HG03196 (cell line): ENCODE measurements around the gene DNAJB9.

Source experiments
- ATAC-seq: cut with Tn5 transposase; IDR thresholded peaks from one replicate; pipeline ENCODE4 v1.9.1; 2021; ENCODE audit not compliant: unreplicated experiment

DNAJB9 gene

DNA sequence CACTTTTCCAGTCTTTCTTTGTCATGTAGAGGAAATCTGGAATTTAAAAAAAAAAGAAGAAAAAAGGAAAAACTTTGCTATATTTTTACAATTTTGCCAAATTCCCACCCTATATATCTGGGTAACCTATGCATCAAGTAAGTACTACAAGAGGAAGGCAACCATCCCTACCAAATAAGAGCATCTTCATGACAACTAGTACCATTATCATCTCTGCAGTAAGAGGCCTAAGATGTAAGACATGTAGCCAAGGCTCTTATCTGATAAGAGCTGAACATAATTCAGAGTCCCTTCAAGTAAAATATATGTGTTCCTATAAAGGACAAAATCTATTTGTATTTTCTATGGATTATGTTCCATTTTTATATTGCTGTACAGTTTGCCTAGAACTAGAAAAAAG is 3.7 kb upstream of the DNAJB9 start:
- ATAC-seq: no peak

- no peak for ATAC-seq
These were observed 783 bp upstream of the DNAJB9 start for GRCh38 chr7:108568801-108569380.

DNA sequence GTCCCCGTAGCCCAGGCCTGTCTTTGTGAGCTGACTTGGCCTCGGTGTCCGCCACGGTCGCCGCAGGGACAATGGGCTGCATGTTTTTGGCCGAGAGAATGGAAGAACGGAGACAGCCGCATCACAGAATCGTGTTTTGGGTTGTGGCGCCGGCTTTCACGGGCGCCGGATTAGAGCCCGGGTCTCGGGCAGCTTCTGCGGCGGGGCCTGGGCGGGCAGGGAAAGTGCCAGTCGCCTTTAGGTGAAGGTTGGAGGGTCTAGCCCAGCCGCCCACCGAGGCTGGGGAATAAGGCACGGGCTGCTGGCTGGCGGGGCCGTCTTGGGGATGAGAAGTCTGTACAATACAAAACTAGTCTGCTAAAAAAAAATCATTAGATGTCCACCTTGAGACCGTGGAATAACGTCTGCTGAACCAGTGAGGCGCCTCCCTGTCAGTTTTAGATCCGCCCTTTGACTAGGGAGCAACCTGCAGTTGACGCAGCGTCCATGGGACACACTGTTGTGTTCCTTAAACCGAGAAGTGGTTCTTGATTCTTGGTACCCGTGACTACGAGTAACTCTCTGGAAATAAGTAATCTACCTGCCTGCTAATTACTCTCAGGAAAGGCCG is 577 bp downstream of the DNAJB9 start:
- ATAC-seq: peak; percentile 18

DNA sequence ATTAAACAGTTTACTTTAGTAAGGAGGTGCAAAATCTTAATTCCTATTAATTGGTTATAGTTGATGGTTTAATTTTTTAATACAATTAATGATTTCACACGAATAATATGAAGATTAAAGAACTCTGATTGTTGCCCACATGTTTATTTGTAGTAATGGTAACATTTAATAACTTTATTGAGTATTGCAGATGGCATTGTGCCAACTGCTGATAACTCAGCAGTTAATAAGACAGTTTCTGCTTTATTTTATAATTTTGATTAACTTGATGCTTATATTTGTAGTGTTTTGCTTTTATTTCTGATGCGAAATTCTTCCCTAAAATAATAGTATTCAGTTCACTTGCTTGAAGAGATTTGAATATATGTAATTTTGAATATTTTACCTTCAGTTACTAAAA is 2.8 kb downstream of the DNAJB9 start:
- no peak for ATAC-seq

DNA sequence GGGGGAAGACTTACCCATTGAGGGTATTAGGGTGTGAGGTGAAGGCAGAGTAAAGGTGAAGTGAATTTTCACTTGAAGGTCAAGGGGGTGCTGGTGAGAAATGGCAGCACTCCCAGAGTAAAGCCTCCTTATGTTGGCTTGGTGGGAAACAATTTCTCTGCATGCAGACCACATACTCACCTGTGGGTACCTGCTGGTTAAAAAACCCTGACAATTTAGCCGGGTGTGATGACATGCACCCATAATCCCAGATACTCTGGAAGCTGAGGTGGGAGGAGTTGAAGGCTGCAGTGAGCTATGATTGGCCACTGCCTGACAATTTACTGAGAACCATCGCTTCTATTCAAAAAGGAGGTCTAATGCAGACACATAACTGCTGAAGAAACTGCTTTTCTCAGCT is 5.5 kb downstream of the DNAJB9 start:
- ATAC-seq: no peak

GRCh38 chr7:108576116-108576515 is 6.4 kb downstream of the DNAJB9 start:
- no peak for ATAC-seq

- ATAC-seq: no peak
These were observed 9.3 kb downstream of the DNAJB9 start for GRCh38 chr7:108578937-108579336.

GRCh38 chr7:108580298-108580697 is 10.6 kb downstream of the DNAJB9 start:
- no peak for ATAC-seq

- ATAC-seq: no peak
These were observed 12.2 kb downstream of the DNAJB9 start for GRCh38 chr7:108581655-108582491.

GRCh38 chr7:108584211-108584610 is 14.5 kb downstream of the DNAJB9 start:
- no peak for ATAC-seq

DNA sequence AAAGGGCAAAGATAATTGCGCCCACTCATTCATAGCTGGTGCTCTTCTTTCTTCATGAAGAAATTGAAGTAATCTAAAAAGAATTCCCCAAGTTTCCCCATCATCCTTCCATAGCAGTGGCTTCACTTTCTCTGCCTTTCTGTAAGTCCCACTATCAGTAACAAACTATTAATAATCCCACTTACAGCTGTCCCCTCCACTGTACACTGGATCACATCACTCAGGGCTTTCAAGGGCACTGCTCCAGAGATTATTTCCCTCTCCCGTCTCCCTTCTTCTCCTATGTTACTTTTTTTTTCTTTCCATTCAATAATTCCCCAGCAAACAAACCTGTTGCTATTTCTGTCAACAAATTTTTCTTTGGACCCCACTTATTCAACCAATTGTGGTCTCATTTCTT is 16.2 kb downstream of the DNAJB9 start:
- ATAC-seq: no peak

DNA sequence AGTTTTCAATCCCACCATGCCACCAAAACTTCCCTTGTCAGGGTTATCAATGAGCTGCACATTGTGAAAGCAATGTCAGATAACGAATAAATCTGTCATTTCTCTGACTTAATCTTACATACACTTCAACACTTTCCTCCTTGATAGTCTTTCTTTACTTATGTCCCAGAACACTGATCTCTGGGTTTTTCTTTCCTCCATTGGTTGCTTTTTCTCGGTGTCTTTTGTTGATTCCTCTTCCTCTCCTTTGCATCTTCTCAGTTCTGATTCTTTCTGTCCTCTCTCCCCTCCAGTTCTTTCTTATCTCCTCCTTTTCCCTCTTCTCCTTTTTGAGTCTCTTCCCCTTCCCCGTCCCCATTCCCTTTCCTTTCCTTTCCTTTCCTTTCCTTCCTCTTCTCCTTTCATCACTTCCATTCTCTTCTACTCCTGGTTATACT is 16.6 kb downstream of the DNAJB9 start:
- no peak for ATAC-seq

GRCh38 chr7:108589199-108589598 is 19.5 kb downstream of the DNAJB9 start:
- ATAC-seq: no peak

- no peak for ATAC-seq
These were observed 20.2 kb downstream of the DNAJB9 start for GRCh38 chr7:108589874-108590273.

- no peak for ATAC-seq
These were observed 20.9 kb downstream of the DNAJB9 start for GRCh38 chr7:108590606-108591005.

- ATAC-seq: no peak
These were observed 23.1 kb downstream of the DNAJB9 start for GRCh38 chr7:108592646-108593201.

DNA sequence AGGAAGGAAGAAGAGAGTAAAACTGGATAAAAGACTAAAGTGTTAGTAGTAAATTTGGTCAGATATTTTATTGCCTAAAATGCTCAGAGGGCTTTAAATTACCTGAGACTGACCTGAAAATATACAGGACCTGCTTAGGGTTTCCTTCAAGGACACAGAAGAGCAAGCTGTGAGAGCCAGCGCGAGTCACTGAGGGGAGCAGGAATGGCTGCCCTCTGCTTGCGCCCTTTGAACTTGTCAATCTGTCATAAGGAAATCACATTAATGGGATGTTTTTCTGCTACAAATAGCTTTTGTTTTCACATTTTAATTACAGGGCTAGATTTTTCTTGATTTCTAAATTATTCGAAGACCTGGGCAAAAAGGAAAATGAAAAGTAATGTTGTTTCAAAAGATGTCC is 26.9 kb downstream of the DNAJB9 start:
- ATAC-seq: no peak

DNA sequence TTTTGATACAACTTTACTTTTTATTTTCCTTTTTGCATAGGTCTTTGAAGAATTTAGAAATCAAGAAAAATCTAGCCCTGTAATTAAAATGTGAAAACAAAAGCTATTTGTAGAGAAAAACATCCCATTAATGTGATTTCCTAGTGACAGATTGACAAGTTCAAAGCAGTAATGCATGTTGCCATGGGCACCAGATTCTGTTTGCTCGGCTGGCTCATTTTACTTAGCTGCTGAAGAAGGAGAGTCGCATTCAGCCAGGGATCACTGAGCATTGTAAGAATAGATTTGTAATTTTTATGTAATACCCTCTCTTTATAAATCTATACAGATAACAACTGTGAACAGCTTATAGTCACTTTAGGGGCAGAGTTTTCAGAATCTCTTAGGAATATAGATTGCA is 28.5 kb downstream of the DNAJB9 start:
- no peak for ATAC-seq

DNA sequence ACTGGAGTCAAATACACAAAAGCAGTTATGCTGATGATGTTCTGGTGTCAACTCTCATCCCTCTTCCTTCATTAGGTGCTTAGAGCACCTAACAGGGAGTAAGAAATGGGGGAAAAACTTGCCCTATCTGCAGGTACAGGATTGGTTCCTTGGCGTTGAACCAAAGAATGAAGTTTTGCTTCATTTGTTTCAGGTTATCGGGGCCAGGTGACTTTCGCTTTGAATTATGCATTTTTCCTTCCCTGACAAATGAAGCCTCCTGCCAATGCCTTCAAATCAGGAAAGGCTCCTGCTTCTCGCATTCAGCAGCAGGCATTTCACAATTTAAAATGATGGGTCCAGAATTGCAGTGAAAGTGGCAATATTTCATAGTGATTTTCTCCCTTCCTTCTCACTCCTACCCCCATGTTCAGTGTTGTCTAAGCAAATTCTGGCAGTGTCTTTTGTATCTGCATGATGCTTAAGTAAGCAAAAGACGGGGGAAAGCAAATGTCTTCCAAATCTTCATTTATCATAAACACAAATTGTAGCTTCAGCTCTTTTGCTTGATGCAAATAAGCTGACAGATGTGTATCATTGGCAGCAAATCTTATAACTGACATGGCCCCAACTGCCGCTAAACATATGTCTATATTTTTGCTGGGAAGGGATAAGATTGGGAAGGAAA is 29.4 kb downstream of the DNAJB9 start:
- no peak for ATAC-seq

DNA sequence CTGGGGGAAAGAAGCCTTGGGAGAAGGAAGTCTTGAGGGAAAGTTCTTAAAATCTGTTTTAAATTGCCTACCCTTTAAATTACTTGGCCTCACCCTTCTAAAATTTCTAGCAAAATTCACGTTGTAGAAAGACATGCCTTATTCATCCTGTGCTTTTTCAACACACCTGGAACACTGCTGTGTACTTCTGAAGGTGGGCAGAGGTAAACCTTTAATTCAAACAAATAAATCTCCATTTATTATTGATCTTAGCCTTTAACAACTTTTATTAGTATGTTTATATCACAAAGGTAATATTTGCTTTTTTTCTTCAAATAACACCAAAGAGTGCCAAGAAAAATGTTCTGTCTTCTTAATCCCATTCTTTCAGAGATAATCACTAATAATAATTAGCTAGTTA is 30.7 kb downstream of the DNAJB9 start:
- no peak for ATAC-seq

DNA sequence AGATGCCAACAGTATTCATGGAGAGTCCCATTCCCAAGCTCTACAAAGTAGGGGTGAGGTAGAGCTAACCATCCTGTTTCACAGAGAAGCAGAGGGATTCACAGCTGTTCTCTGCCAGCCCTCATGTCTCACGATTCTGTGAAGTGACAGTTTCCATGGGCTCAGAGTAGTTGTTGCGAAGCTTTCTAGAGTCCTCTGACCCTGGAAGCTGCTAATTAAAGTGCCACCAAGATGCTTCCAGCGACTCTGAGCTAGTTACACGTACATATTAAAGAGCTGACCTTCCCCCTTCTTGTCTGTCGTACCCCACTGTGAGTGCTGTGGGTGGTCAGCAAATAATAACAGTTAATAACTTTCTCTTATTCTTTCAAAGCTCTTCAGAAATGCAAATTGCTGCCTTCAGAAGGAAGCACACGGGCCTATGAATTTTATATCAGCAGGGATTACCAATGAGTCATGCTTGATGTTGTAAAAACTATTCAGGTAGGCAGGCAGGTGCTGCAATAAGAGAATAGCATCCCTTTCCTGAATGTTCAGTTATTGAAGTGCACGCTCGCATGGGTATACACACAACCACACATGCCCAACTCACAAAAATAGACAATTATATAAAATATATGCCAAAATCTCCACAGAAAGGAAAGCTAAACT is 34.1 kb downstream of the DNAJB9 start:
- no peak for ATAC-seq
